Measurements from ENCODE around the gene PAX5. TPM values are rescaled to one million over a fixed set of nuclear protein-coding genes. Genes with fewer than 3 reads are reported as not detected.

The PAX5 gene
- total and polyA plus RNA-seq, 4 donors: 0.08 to 2.3 (median 0.40) TPM

DNA sequence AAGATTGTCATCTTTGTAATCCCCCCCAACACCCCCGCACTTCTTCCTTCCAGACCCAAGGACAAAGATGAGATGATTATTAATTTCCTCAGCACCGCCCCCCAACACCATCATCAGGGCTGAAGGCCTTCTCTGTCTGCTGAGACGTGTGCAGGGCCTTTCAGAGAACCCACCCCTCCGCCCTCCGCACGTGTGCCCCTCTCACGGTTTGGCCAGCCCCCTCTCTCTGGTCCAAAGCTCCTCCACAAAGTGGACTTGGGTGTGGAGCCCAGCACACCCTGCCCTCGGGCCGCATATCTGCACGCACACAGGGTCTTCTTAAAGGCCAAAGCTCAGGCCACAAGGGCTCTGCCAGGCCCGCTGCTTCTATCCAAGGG is 32.0 kb downstream of the PAX5 start:
- DNase-seq (no peak), ATAC-seq (ENCODE audit: insufficient read depth, low FRiP score) (no peak)
- Histone ChIP-seq H3K27me3 (ENCODE audit: control insufficient read depth in 3 of 3, insufficient read depth in 3 of 3, low read length in 2 of 3) (peaks cover 12 to 76% (median 69%) of the 10 kb centered on the region in 3 donors), H3K27ac (ENCODE audit: low read depth in 1 of 2, low read length in 1 of 2) (no peak overlapping the region), H3K9ac (ENCODE audit: insufficient read depth in 1 of 2, low read length in 2 of 2) (no peak overlapping the region), H3K4me3 (no peak overlapping the region), H3K36me3 (ENCODE audit: control insufficient read depth in 4 of 4, insufficient read depth in 4 of 4, low read length in 4 of 4) (no peaks in the 10 kb centered on the region), H3K4me1 (ENCODE audit: control insufficient read depth in 5 of 5, insufficient read depth in 5 of 5, low read length in 5 of 5) (peaks cover 0 to 2% (median 0%) of the 10 kb centered on the region in 5 donors), H3K9me3 (ENCODE audit: control insufficient read depth in 4 of 4, insufficient read depth in 3 of 4, low read length in 3 of 4) (peaks cover 0 to 6% (median 0%) of the 10 kb centered on the region in 4 donors)
- TF ChIP-seq CTCF (IDR thresholded peaks at IDR 0.05; ENCODE audit: control extremely low read depth, extremely low read depth): no peak
- 48% methylated on average over 11 of the region's 11 CpGs for WGBS, 2 donors

GRCh38 chr9:37001459-37001858 is 32.6 kb downstream of the PAX5 start:
- no peak for ATAC-seq (ENCODE audit: insufficient read depth, low FRiP score)
- TF ChIP-seq CTCF (IDR thresholded peaks at IDR 0.05; ENCODE audit: control extremely low read depth, extremely low read depth): no peak

DNA sequence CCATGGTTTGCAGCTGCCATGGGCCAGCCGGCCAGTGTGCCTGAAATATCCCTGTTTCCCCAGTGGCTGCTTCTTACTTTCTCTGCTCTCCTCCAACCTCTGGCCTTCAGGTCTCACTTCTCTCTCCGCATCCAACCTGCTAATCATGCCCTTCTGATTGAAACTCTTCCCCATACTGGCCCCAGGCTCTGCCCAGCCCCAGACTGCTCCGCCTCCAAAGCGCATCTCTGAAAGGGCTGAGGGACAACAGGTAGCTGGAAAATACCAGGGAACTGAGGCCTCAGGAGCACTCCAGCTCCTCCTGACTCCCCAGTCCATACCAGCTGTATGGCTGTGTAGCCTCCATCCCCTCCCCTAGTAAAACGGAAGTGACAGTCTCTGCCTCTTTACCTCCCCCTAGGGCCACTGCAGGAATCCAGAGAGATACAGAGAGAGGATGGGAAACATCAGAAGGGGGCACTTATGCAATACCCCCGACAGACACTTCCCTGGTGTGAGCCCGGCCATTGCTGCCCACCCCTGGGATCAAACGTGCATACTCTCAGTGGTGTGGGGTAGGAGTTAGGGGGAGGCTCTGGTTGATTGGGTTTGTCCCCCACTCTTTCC is 34.2 kb downstream of the PAX5 start:
- WGBS, 2 donors: 55 to 65% methylated on average over 8 of the region's 8 CpGs
- DNase-seq (no peak), ATAC-seq (ENCODE audit: insufficient read depth, low FRiP score) (no peak)
- Histone ChIP-seq H3K27ac (ENCODE audit: low read depth in 1 of 2, low read length in 1 of 2) (no peak overlapping the region), H3K9me3 (ENCODE audit: control insufficient read depth in 4 of 4, insufficient read depth in 3 of 4, low read length in 3 of 4) (peaks cover 0 to 6% (median 0%) of the 10 kb centered on the region in 4 donors), H3K36me3 (ENCODE audit: control insufficient read depth in 4 of 4, insufficient read depth in 4 of 4, low read length in 4 of 4) (no peaks in the 10 kb centered on the region), H3K9ac (ENCODE audit: insufficient read depth in 1 of 2, low read length in 2 of 2) (no peak overlapping the region), H3K4me3 (no peak overlapping the region), H3K4me1 (ENCODE audit: control insufficient read depth in 5 of 5, insufficient read depth in 5 of 5, low read length in 5 of 5) (peaks cover 0 to 2% (median 0%) of the 10 kb centered on the region in 5 donors), H3K27me3 (ENCODE audit: control insufficient read depth in 3 of 3, insufficient read depth in 3 of 3, low read length in 2 of 3) (peaks cover 12 to 58% (median 52%) of the 10 kb centered on the region in 3 donors)
- no peak for TF ChIP-seq CTCF (IDR thresholded peaks at IDR 0.05; ENCODE audit: control extremely low read depth, extremely low read depth)

More at GRCh38 chr9:37001459-37001858, 32.6 kb downstream of the PAX5 start:
- H3K27ac ChIP-seq (ENCODE audit: low read depth in 1 of 2, low read length in 1 of 2): no peak overlapping the region
- peaks cover 0 to 6% (median 0%) of the 10 kb centered on the region in 4 donors for H3K9me3 ChIP-seq (ENCODE audit: control insufficient read depth in 4 of 4, insufficient read depth in 3 of 4, low read length in 3 of 4)
- DNase-seq: no peak
- WGBS, 2 donors: 59 to 74% methylated on average over 9 of the region's 9 CpGs
- peaks cover 0 to 2% (median 0%) of the 10 kb centered on the region in 5 donors for H3K4me1 ChIP-seq (ENCODE audit: control insufficient read depth in 5 of 5, insufficient read depth in 5 of 5, low read length in 5 of 5)
- no peak overlapping the region for H3K9ac ChIP-seq (ENCODE audit: insufficient read depth in 1 of 2, low read length in 2 of 2)
- no peak overlapping the region for H3K4me3 ChIP-seq
- H3K27me3 ChIP-seq (ENCODE audit: control insufficient read depth in 3 of 3, insufficient read depth in 3 of 3, low read length in 2 of 3): peaks cover 12 to 70% (median 66%) of the 10 kb centered on the region in 3 donors
- H3K36me3 ChIP-seq (ENCODE audit: control insufficient read depth in 4 of 4, insufficient read depth in 4 of 4, low read length in 4 of 4): no peaks in the 10 kb centered on the region
